ENCODE measurements around the gene DLK1.

GRCh38 chr14:100786576-100787219 is 60.0 kb downstream of the DLK1 start:
- TF ChIP-seq EZH2 (IDR thresholded peaks at IDR 0.05; ENCODE audit: insufficient read depth, poor library complexity, severe bottlenecking): no peak
- no peak for TF ChIP-seq EZH2phosphoT487 (IDR thresholded peaks at IDR 0.05; ENCODE audit: insufficient read depth, low read depth)

Measured in GM23248 (cell line).